ENCODE results near the gene CLEC20A.

GRCh38 chr1:178436899-178437298 is 59.9 kb downstream of the CLEC20A start:
- TF ChIP-seq EZH2 (optimal IDR thresholded peaks at IDR 0.05; ENCODE audit: low read depth, low read length) (no peak), CTCF (IDR thresholded peaks at IDR 0.05; ENCODE audit: low read length) (no peak)

Data from MM.1S (cell line).